Measurements from ENCODE around the gene DDOST.
"Not testable (repeated sequence)": the region's sequence is repeated elsewhere in the genome, so short reads cannot be mapped to it uniquely, and the experiment has no call there.

Gene DDOST

GRCh38 chr1:20689645-20690056 lies 28.5 kb upstream of the DDOST start:
- no peak for DNase-seq

DNA sequence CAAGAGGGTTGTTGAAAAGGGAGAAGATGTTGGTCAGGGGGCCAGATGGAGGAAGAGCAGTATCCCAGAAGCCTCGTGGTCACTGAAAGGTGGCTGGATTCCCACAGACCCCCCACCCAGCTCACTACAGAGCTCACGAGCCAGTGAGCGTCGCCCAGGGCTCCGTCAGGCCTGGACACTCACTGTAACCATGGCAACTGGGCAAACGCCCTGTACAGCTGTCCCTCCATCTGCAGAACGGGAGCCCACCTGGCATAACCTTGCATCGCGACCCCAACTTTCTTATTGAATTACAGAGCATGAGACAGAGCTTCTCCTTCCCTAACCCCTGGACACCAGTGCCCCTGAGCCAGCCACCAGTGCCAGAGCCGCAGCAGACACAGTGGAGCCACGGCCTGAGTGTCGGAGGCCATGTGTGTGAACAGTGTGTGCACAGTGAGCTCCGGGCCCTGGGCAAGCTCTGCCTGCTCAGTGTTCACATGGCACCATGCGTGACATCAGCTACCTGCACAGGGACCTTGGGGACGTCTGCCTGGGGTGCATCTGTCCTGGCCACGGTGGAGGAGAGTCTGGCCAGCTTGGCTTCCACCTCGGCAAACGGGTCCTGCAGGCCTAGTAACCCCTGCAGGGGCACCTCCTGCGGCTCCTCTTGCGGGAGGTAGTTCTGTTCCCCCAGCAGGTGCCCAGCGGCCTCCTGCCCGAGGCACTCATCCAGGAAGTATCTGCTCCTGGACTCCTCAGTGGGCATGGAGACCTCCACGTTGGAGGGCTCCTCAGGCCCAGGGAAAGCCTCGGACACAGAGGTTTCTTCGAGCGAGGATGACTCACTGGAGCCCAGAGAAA lies 25.9 kb upstream of the DDOST start:
- no peak for DNase-seq

GRCh38 chr1:20685741-20686140 lies 24.6 kb upstream of the DDOST start:
- DNase-seq, result no peak

GRCh38 chr1:20685099-20685662 lies 24.0 kb upstream of the DDOST start:
- DNase-seq, result no peak

- DNase-seq, result no peak
Observed at GRCh38 chr1:20684651-20685050, 23.5 kb upstream of the DDOST start.

DNA sequence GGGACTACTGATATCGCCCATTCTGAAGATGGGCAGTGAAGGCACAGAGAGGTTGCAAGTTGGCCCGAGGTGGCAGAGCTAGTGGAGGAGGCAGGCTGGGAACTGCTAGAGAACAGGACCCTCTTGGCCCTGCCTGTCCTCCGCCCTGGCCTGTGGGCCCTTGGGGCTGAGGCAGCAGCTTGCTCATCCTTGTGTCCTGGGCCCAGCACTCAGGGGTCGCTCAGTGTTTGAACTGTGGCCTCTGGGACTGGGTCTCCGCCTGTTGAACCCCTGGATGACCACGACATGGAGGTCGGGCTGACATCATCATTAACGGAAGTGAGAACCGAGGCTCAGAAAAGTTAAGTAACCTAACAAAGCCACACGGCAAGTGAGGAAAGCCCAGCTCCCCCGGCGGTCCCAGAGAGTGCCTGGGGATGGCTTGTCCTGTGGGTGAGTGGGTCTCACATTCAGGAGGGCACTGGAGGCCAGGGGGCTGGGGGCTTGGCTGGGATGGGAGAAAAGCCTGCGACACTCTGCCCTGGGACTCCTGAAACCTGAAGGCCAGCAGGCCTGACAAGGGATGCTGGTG lies 23.0 kb upstream of the DDOST start:
- DNase-seq, result no peak

GRCh38 chr1:20683614-20684013 lies 22.4 kb upstream of the DDOST start:
- no peak for DNase-seq

DNA sequence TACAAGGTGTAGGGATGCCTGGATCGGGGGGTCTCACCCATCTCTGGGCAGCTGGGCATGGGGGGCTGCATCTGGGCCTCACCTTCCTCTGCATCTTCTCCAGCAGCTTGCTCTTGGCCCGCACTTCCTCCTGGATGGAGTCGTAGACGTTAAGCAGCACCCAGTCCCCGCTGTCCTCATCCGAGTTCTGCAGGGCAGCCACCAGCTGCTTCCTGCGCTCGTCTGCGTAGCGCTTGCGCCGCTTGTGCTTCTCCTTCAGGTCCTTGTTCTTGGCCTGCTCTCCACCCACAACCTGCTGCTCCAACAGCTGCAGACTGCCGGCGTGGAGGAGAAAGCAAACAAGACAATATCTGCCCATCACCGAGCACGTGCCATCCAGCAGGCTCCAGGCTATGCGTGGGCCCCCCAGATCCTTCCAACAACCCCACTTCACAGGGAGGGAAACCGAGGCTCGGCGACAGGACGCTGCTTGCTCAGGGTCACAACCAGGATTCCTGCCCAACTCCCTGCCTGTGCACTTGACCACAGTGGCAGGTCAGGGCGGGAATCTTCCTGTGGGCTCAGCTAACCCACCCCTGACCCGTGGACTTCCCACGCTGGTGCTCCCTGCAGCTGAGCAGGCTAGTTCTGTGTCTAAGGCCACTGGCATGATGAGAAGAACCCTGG lies 21.5 kb upstream of the DDOST start:
- DNase-seq, result no peak

- no peak for DNase-seq
Observed at GRCh38 chr1:20681999-20682398, 20.8 kb upstream of the DDOST start.

- no peak for DNase-seq
Observed at GRCh38 chr1:20680269-20680668, 19.1 kb upstream of the DDOST start.

- no peak for DNase-seq
Observed at GRCh38 chr1:20678599-20678998, 17.4 kb upstream of the DDOST start.

DNA sequence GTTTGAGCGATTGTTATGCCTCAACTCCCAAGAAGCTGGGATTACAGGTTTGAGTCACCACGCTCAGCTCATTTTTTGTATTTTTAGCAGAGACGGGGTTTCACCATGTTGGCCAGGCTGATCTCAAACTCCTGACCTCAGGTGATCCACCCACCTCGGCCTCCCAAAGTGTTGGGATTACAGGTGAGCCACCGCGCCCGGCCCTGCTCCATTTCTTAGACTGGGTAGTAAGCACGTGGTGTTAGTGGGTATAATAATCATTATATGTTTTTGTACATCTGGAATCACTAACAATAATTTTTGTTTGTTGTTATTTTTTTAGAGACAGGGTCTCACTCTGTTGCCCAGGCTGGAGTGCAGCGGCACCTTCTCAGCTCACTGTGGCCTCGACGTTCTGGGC lies 12.5 kb upstream of the DDOST start:
- DNase-seq, result not testable (repeated sequence)

- no peak for DNase-seq
Observed at GRCh38 chr1:20672265-20672632, 11.1 kb upstream of the DDOST start.

DNA sequence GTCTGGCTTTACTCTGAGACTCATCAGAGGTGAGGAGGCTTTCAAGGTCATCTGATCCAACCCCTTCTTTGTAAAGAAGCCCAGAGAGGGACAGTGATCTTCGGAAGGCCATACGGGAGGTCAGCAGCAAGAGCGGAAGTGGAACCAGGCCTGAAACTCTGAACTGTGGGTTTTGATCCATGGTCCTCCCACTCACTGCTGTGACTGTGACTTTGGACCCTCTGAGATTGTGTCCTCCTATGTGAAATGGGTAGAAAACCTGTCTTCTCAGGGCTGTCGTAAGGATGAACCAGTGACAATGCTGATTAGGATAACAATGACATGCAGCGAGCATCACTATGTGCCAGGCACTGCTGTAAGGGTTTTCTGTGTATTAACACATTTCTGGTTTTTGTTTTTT lies 9.8 kb upstream of the DDOST start:
- no peak for DNase-seq

DNA sequence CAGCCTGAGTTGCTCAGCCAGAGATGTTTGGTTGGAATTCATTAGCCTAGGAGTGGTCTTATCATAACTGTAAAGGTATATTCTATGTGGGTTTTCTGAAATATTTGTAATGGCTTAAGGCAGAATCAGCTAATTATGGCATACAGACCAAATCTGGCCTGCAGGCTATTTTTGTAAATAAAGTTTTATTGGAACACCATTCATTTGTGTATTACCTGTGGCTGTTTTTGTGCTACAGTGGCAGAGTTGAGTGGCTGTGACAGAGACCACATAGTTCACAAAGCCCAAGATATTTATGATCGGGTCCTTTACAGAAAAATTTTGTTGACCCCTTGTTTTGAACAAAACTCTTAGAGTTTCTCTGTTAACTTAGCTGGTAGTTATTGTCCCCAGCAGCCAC lies 7.4 kb upstream of the DDOST start:
- no peak for DNase-seq

- DNase-seq, result no peak
Observed at GRCh38 chr1:20666804-20667203, 5.6 kb upstream of the DDOST start.

DNA sequence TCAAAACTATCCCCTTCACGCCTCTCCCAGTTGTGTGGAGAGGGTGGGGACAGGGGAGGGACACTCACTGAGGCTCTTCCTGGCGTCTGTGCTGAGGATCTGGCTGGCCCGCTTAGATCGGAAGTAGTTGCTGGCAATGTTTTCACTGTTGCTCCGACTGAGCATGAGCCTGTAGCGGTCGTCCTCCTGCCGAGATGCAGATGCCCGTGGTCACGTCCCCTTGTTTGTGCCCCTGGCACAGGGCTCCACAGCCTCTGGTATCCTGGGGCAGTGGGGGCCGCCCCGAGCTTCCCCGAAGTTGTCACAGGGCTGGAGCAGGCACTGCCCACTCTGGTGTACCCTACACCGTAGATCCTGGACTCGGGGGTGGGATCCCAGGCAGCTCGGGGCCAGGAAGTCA lies 5.0 kb upstream of the DDOST start:
- DNase-seq, result no peak

DNA sequence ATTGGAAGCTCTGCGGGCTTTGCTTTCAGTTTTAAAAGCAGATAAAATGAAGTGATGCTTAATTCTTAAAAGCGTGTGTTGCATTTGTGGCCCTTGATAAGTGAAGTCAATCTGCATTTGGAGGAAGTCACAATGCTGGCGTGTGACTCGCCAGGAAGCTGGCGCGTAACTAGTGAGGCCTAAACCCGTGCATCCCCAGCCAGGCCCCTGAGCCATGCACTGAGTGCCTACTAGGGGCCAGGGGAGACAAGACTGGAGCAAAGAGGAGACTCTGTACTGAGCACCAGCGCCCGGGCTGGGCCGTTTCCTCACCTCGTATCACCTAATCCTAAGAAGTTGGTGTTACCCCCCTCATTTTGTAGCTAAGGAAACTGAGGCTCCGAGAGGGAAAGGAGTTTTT lies 4.6 kb upstream of the DDOST start:
- no peak for DNase-seq

DNA sequence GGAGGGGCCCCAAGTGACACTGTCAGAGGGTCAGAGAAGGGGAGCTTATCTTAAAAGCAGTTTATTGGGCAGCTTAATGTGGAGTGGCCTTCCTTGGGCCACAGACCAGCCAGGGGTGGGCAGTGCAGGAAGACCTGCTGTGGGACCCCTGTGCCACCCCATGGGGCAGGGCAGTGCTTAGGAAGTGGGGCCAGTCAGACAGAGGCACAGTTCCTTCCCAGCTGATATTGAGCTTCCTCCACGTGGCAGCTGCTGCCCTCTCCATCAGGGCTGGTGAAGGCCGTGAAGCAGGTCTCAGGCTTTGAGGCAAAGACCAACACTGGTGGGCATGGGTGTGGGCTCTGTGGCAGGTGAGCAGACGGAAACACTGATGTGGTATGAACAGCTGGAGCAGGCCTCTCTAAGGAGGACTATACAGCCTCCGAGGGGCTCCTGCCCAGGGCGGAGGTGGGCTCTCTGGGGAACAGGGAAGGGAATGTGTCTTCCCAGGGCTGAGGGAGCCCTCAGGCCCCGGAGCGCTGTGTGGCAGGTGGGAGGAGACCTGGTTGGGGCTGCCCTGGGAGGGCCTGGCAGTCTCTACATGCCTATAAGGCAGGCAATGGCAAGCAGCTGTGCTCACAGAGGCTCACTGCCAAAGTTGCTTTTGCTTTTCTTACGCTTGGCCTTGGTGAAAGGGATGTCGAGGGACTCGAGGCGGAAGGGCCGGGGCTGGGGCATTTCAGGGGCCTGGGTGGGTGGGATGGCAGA lies 3.0 kb upstream of the DDOST start:
- DNase-seq, result no peak

GRCh38 chr1:20663365-20663764 lies 2.2 kb upstream of the DDOST start:
- no peak for DNase-seq

- no peak for DNase-seq
Observed at GRCh38 chr1:20662110-20662475, 924 bp upstream of the DDOST start.

DNA sequence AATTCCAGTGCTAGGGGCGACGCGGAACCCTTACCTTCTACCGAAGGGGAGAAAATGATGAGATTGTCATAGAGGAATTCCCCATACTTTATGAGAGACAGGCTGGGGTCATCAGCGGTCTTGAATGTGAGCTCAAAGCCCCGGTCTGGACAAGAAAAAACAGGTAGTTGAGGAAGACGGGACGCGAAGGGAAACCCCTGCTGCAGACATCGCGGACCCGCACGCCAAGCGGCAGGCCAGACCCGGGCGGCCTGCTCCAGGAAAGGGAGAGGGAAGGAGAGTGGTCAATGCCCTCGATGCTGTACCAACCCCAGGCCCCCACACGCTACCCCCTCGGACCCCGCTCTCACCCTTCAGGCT lies 342 bp downstream of the DDOST start:
- no peak for DNase-seq

- DNase-seq, result no peak
Observed at GRCh38 chr1:20660363-20660762, 806 bp downstream of the DDOST start.
